HepG2 (cell line): ENCODE measurements around the gene AFF4. TPM values are rescaled to one million over a fixed set of nuclear protein-coding genes. Genes with fewer than 3 reads are reported as not detected.

Experiments used
- ATF6 ChIP-seq: sonication (generic); formaldehyde crosslinking; conservative IDR thresholded peaks from 2 replicates; pipeline ENCODE4 v1.4.0; 2020; ENCODE audit warnings: missing genetic modification reagents
- CAMTA2 ChIP-seq: sonication (generic); formaldehyde crosslinking; IDR thresholded peaks from 2 replicates; pipeline ENCODE4 v1.4.0; 2020; ENCODE audit warnings: mild to moderate bottlenecking, missing genetic modification reagents, borderline replicate concordance
- GZF1 ChIP-seq: sonication (generic); formaldehyde crosslinking; IDR thresholded peaks from 2 replicates; pipeline ENCODE4 v1.5.1; 2020; ENCODE audit warnings: mild to moderate bottlenecking, missing genetic modification reagents
- HES4 ChIP-seq: sonication (generic); formaldehyde crosslinking; IDR thresholded peaks from 2 replicates; pipeline ENCODE4 v1.9.0; 2021; ENCODE audit warnings: mild to moderate bottlenecking, missing genetic modification reagents, borderline replicate concordance
- NR3C1 ChIP-seq: sonication (generic); formaldehyde crosslinking; IDR thresholded peaks from 2 replicates; pipeline ENCODE4 v1.4.0; 2020; ENCODE audit warnings: missing genetic modification reagents
- PBX3 ChIP-seq: sonication (generic); formaldehyde crosslinking; IDR thresholded peaks from 2 replicates; pipeline ENCODE4 v1.8.1; 2023; ENCODE audit warnings: missing genetic modification reagents, inconsistent platforms, borderline replicate concordance
- PREB ChIP-seq: sonication (generic); formaldehyde crosslinking; IDR thresholded peaks from 2 replicates; pipeline ENCODE4 v1.4.0; 2020; ENCODE audit warnings: missing genetic modification reagents
- RFX5 ChIP-seq: IDR thresholded peaks from 2 replicates; pipeline ENCODE4 v1.6.1; 2011; ENCODE audit warnings: low read depth, low read length, improper control_type of control experiment
- SMARCE1 ChIP-seq: fragments of 450-650 bp; IDR thresholded peaks from 2 replicates; pipeline ENCODE4 v1.6.1; 2017; ENCODE audit warnings: borderline replicate concordance
- TCF7L2 ChIP-seq: IDR thresholded peaks from 2 replicates; pipeline ENCODE4 v1.6.1; 2011; ENCODE audit warnings: mild to moderate bottlenecking, low read depth, low read length, moderate library complexity
- TOE1 ChIP-seq: sonication (generic); formaldehyde crosslinking; IDR thresholded peaks from 2 replicates; pipeline ENCODE4 v1.4.0; 2020; ENCODE audit warnings: mild to moderate bottlenecking, missing genetic modification reagents
- TSC22D2 ChIP-seq: sonication (generic); formaldehyde crosslinking; IDR thresholded peaks from 2 replicates; pipeline ENCODE4 v1.5.1; 2020; ENCODE audit warnings: missing genetic modification reagents, mild to moderate bottlenecking, borderline replicate concordance
- ZBTB37 ChIP-seq: sonication (generic); formaldehyde crosslinking; IDR thresholded peaks from 2 replicates; pipeline ENCODE4 v1.4.0; 2020; ENCODE audit warnings: mild to moderate bottlenecking, missing genetic modification reagents
- ZBTB7A ChIP-seq: sonication (generic); formaldehyde crosslinking; IDR thresholded peaks from 2 replicates; pipeline ENCODE4 v1.8.0; 2022; ENCODE audit warnings: mild to moderate bottlenecking, missing genetic modification reagents
- ZC3H13 ChIP-seq: sonication (generic); formaldehyde crosslinking; IDR thresholded peaks from 2 replicates; pipeline ENCODE4 v1.8.1; 2023; ENCODE audit warnings: mild to moderate bottlenecking, missing genetic modification reagents, moderate library complexity
- ZFP36L2 ChIP-seq: sonication (generic); formaldehyde crosslinking; IDR thresholded peaks from 2 replicates; pipeline ENCODE4 v1.4.0; 2020; ENCODE audit warnings: missing genetic modification reagents
- ZNF235 ChIP-seq: sonication (generic); formaldehyde crosslinking; IDR thresholded peaks from 2 replicates; pipeline ENCODE4 v1.8.1; 2023; ENCODE audit warnings: mild to moderate bottlenecking, missing genetic modification reagents, borderline replicate concordance
- ZNF33B ChIP-seq: sonication (generic); formaldehyde crosslinking; IDR thresholded peaks from 2 replicates; pipeline ENCODE4 v1.5.1; 2020; ENCODE audit warnings: mild to moderate bottlenecking, missing genetic modification reagents
- ZNF432 ChIP-seq: sonication (generic); formaldehyde crosslinking; IDR thresholded peaks from 2 replicates; pipeline ENCODE4 v1.5.0; 2020; ENCODE audit warnings: missing genetic modification reagents, mild to moderate bottlenecking, borderline replicate concordance
- ZNF576 ChIP-seq: sonication (generic); formaldehyde crosslinking; IDR thresholded peaks from 2 replicates; pipeline ENCODE4 v1.4.0; 2020; ENCODE audit warnings: mild to moderate bottlenecking, missing genetic modification reagents
- ZNF672 ChIP-seq: sonication (generic); formaldehyde crosslinking; IDR thresholded peaks from 2 replicates; pipeline ENCODE4 v1.8.1; 2022; ENCODE audit warnings: missing genetic modification reagents
- ZNF749 ChIP-seq: sonication (generic); formaldehyde crosslinking; IDR thresholded peaks from 2 replicates; pipeline ENCODE4 v1.8.0; 2022; ENCODE audit warnings: mild to moderate bottlenecking, missing genetic modification reagents, moderate library complexity, borderline replicate concordance
- polyA plus RNA-seq, 8 experiments: library from polyadenylated mRNA; depleted of rRNA in 3 of 8; stranded (reverse) in 7 of 8; unstranded in 1 of 8; fragments of >200 nt; fragmentation: Illumina TruSeq in 4 of 8; extraction: Trizol in 4 of 8; gene quantifications; 2 replicates each; pipeline versions ENCODE4 v1.2.1 to v1.2.3, GENCODE V29; 2011 to 2016; ENCODE audit warnings: low read depth in 4 of 8, missing spikeins in 1 of 8, mixed read lengths in 1 of 8; ENCODE audit not compliant: insufficient read depth in 1 of 8
- total RNA-seq, 5 experiments: library from RNA; depleted of rRNA; stranded (reverse); fragments of >200 nt; fragmentation: Illumina TruSeq; extraction: Trizol; gene quantifications; 2 replicates each; pipeline ENCODE4 v1.2.3, GENCODE V29; 2016; ENCODE audit warnings: low read depth in 1 of 5

Gene AFF4
- total and polyA plus RNA-seq, 2 of the 13 experiments (the other 11 are each of a cell fraction or from before 2014, with no cell fraction given), result 22.1 to 25.5 TPM

GRCh38 chr5:132866342-132867045 lies 96.9 kb downstream of the AFF4 start, which contains the start of the genes GDF9 and UQCRQ (continued):
- TF ChIP-seq CAMTA2, result no peak; the same call in 1 of the 2 replicates
- TF ChIP-seq TSC22D2 (CRISPR knock-in tag), result 0 out of 2 replicates have a peak, but pooled peaks have one; percentile 13
- 0 out of 2 replicates have a peak, but pooled peaks have one; percentile 28 for TF ChIP-seq ZBTB37
- no peak for TF ChIP-seq RFX5
- TF ChIP-seq PBX3 (CRISPR knock-in tag), result no peak
- no peak for TF ChIP-seq TCF7L2
- TF ChIP-seq GZF1 (CRISPR knock-in tag), result peak; percentile 10; the same call in 1 of the 2 replicates
- TF ChIP-seq ZNF33B (CRISPR knock-in tag), result peak; percentile 87; the same call in 1 of the 2 replicates
- no peak for TF ChIP-seq NR3C1
- 0 out of 2 replicates have a peak, but pooled peaks have one; percentile 14 for TF ChIP-seq ATF6 (CRISPR knock-in tag)
- TF ChIP-seq ZNF576 (CRISPR knock-in tag), result no peak
- TF ChIP-seq ZNF749 (CRISPR knock-in tag), result peak; percentile 79; the same call in 1 of the 2 replicates
- no peak for TF ChIP-seq PREB (CRISPR knock-in tag)
- TF ChIP-seq ZFP36L2 (CRISPR knock-in tag), result no peak
- TF ChIP-seq ZBTB7A (CRISPR knock-in tag), result 0 out of 2 replicates have a peak, but pooled peaks have one; percentile 18
- TF ChIP-seq HES4 (CRISPR knock-in tag), result peak; percentile 43; the same call in 1 of the 2 replicates
- no peak for TF ChIP-seq TOE1 (CRISPR knock-in tag)
- no peak for TF ChIP-seq ZNF235 (CRISPR knock-in tag)
- TF ChIP-seq SMARCE1, result no peak
- TF ChIP-seq ZNF432 (CRISPR knock-in tag), result no peak
- peak; percentile 69 for TF ChIP-seq ZC3H13 (CRISPR knock-in tag)
- no peak for TF ChIP-seq ZNF672 (CRISPR knock-in tag)
